Loucy (cell line): ENCODE measurements around the gene NBPF4.

Experiments
- H2AFZ ChIP-seq: fragments of 200-600 bp; sonication (generic); 2 replicates; pipeline ENCODE4 v1.6.0; 2016; ENCODE audit warnings: antibody characterized with exemption, mild to moderate bottlenecking, low read length, moderate library complexity
- H3F3A ChIP-seq: fragments of 200-600 bp; 2 replicates; pipeline ENCODE4 v1.6.0; 2016; ENCODE audit warnings: antibody characterized with exemption, low read depth, mild to moderate bottlenecking
- H3K27me3 ChIP-seq: fragments of 200-600 bp; sonication (generic); 2 replicates; pipeline ENCODE4 v1.6.1; 2014; ENCODE audit warnings: low read length, mild to moderate bottlenecking; ENCODE audit not compliant: insufficient read depth, poor library complexity, severe bottlenecking
- H3K36me3 ChIP-seq: fragments of 200-600 bp; sonication (generic); 2 replicates; pipeline ENCODE4 v1.6.1; 2016; ENCODE audit warnings: low read length; ENCODE audit not compliant: insufficient read depth
- H3K4me1 ChIP-seq: fragments of 200-600 bp; sonication (generic); 2 replicates; pipeline ENCODE4 v1.5.1; 2014; ENCODE audit warnings: low read length, mild to moderate bottlenecking; ENCODE audit not compliant: insufficient read depth, poor library complexity, severe bottlenecking
- H3K4me2 ChIP-seq: fragments of 200-600 bp; sonication (generic); 2 replicates; pipeline ENCODE4 v1.6.0; 2014; ENCODE audit warnings: antibody characterized with exemption, low read length, low read depth, mild to moderate bottlenecking; ENCODE audit not compliant: poor library complexity, severe bottlenecking
- H3K4me3 ChIP-seq: fragments of 200-600 bp; sonication (generic); 2 replicates; pipeline ENCODE4 v1.5.1; 2014; ENCODE audit warnings: low read length, mild to moderate bottlenecking, mixed read lengths; ENCODE audit not compliant: poor library complexity, severe bottlenecking
- H3K79me2 ChIP-seq: fragments of 200-600 bp; sonication (generic); 2 replicates; pipeline ENCODE4 v1.6.1; 2014; ENCODE audit warnings: low read length; ENCODE audit not compliant: insufficient read depth
- H3K9ac ChIP-seq: fragments of 200-600 bp; sonication (generic); 2 replicates; pipeline ENCODE4 v1.6.0; 2014; ENCODE audit warnings: mild to moderate bottlenecking, low read depth, low read length, moderate library complexity; ENCODE audit not compliant: poor library complexity, severe bottlenecking
- H3K9me2 ChIP-seq: fragments of 200-600 bp; sonication (generic); replicated peaks from 2 replicates; pipeline ENCODE4 v1.6.1; 2016; ENCODE audit warnings: low read depth, low read length, mixed read lengths
- H3K9me3 ChIP-seq: fragments of 200-600 bp; sonication (generic); 2 replicates; pipeline ENCODE4 v1.6.1; 2014; ENCODE audit warnings: mild to moderate bottlenecking, antibody characterized with exemption, low read length, low read depth; ENCODE audit not compliant: insufficient read depth
- H4K20me1 ChIP-seq: fragments of 200-600 bp; sonication (generic); 2 replicates; pipeline ENCODE4 v1.6.0; 2014; ENCODE audit warnings: antibody characterized with exemption, low read length, mild to moderate bottlenecking; ENCODE audit not compliant: insufficient read depth, poor library complexity, severe bottlenecking
- CTCF ChIP-seq: fragments of 200-600 bp; sonication (generic); conservative IDR thresholded peaks from 2 replicates; pipeline ENCODE4 v1.5.1; 2014; ENCODE audit warnings: mild to moderate bottlenecking, antibody characterized with exemption, low read length
- EZH2phosphoT487 ChIP-seq: fragments of 200-600 bp; IDR thresholded peaks from 2 replicates; pipeline ENCODE4 v1.6.1; 2018; ENCODE audit warnings: antibody characterized with exemption, mild to moderate bottlenecking, moderate library complexity, borderline replicate concordance

Gene NBPF4

GRCh38 chr1:108188801-108189200, 55.1 kb downstream of the NBPF4 start:
- TF ChIP-seq EZH2phosphoT487 (no peak), CTCF (no peak)
- H3K4me1 ChIP-seq: no peaks in the 10 kb centered on the region
- peaks cover 15% of the 10 kb centered on the region; the same call in 1 of the 2 replicates for H3K36me3 ChIP-seq
- peaks cover 10% of the 10 kb centered on the region; the same call in 1 of the 2 replicates for H3K9me3 ChIP-seq
- no peaks in the 10 kb centered on the region for H3K27me3 ChIP-seq
- H4K20me1 ChIP-seq: no peaks in the 10 kb centered on the region
- no peak overlapping the region for H2AFZ ChIP-seq
- H3K79me2 ChIP-seq: peaks cover 10% of the 10 kb centered on the region; the same call in 1 of the 2 replicates
- H3K9me2 ChIP-seq: no peaks in the 10 kb centered on the region
- H3F3A ChIP-seq: no peaks in the 10 kb centered on the region
- no peak overlapping the region for H3K4me2 ChIP-seq
- H3K4me3 ChIP-seq: no peak overlapping the region
- no peak overlapping the region for H3K9ac ChIP-seq

- peaks cover 37% of the 10 kb centered on the region; the same call in 1 of the 2 replicates for H3K36me3 ChIP-seq
- peaks cover 9% of the 10 kb centered on the region for H3K4me1 ChIP-seq
- no peaks in the 10 kb centered on the region for H3K27me3 ChIP-seq
- H3K9me3 ChIP-seq: peaks cover 4% of the 10 kb centered on the region; the same call in 1 of the 2 replicates
- H4K20me1 ChIP-seq: no peaks in the 10 kb centered on the region
- H3K79me2 ChIP-seq: peaks cover 3% of the 10 kb centered on the region; the same call in 1 of the 2 replicates
- H2AFZ ChIP-seq: no peak overlapping the region
- no peaks in the 10 kb centered on the region for H3F3A ChIP-seq
- no peak overlapping the region for H3K4me3 ChIP-seq
- H3K4me2 ChIP-seq: no peak overlapping the region
- TF ChIP-seq CTCF (no peak), EZH2phosphoT487 (no peak)
- H3K9me2 ChIP-seq: no peaks in the 10 kb centered on the region
- no peak overlapping the region for H3K9ac ChIP-seq
These were observed 60.7 kb downstream of the NBPF4 start for GRCh38 chr1:108182959-108183700.

- no peaks in the 10 kb centered on the region for H4K20me1 ChIP-seq
- H3K4me2 ChIP-seq: no peak overlapping the region
- peaks cover 48% of the 10 kb centered on the region for H3K36me3 ChIP-seq
- H3K79me2 ChIP-seq: no peaks in the 10 kb centered on the region
- TF ChIP-seq EZH2phosphoT487: no peak
- no peak for TF ChIP-seq CTCF
- H3K9me2 ChIP-seq: no peaks in the 10 kb centered on the region
- H3K9ac ChIP-seq: no peak overlapping the region
- H3K4me1 ChIP-seq: peaks cover 9% of the 10 kb centered on the region
- H3K4me3 ChIP-seq: no peak overlapping the region
- no peak overlapping the region for H2AFZ ChIP-seq
- H3K9me3 ChIP-seq: peaks cover 23% of the 10 kb centered on the region; the same call in 1 of the 2 replicates
- H3K27me3 ChIP-seq: no peaks in the 10 kb centered on the region
- no peaks in the 10 kb centered on the region for H3F3A ChIP-seq
These were observed 64.9 kb downstream of the NBPF4 start for GRCh38 chr1:108179018-108179417.
